ENCODE data around the gene NPRL2.

- TF ChIP-seq HDAC2 (IDR thresholded peaks at IDR 0.05) = no peak
- no peak for TF ChIP-seq ELF1 (tag; IDR thresholded peaks at IDR 0.05)
- no peak for TF ChIP-seq ZSCAN29 (IDR thresholded peaks at IDR 0.05)
- no peak for TF ChIP-seq POLR2G (IDR thresholded peaks at IDR 0.05; ENCODE audit: low read depth, low read length)
- no peak for TF ChIP-seq E2F5 (CRISPR knock-in tag; IDR thresholded peaks at IDR 0.05)
- no peak for TF ChIP-seq CBX1 (IDR thresholded peaks at IDR 0.05; ENCODE audit: low read depth)
- TF ChIP-seq, protein P1, sequence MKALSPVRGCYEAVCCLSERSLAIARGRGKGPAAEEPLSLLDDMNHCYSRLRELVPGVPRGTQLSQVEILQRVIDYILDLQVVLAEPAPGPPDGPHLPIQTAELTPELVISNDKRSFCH (CRISPR knock-in tag; IDR thresholded peaks at IDR 0.05) = no peak
- TF ChIP-seq, protein P1 (tag; IDR thresholded peaks at IDR 0.05) = no peak
- TF ChIP-seq POLR2AphosphoS5 (IDR thresholded peaks at IDR 0.05; ENCODE audit: control insufficient read depth, insufficient read depth, low read depth, low read length) = no peak
- no peak for TF ChIP-seq SMARCE1 (IDR thresholded peaks at IDR 0.05)
- TF ChIP-seq, protein P2, sequence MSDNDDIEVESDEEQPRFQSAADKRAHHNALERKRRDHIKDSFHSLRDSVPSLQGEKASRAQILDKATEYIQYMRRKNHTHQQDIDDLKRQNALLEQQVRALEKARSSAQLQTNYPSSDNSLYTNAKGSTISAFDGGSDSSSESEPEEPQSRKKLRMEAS (CRISPR knock-in tag; IDR thresholded peaks at IDR 0.05) = no peak
Measured at GRCh38 chr3:50369012-50369670, 18.6 kb upstream of the NPRL2 start.

All from K562 (cell line).